Prostate gland (tissue), 2 donors: Measurements from ENCODE around the gene GTPBP6.

ENCODE experiments used
- POLR2A ChIP-seq: fragments of 450-650 bp; IDR thresholded peaks from one replicate; pipeline ENCODE4 v1.6.1; 2016; ENCODE audit warnings: antibody characterized with exemption, mild to moderate bottlenecking
- POLR2AphosphoS5 ChIP-seq: sonication (generic); formaldehyde crosslinking; IDR thresholded peaks from one replicate; pipeline ENCODE4 v1.6.1; 2017; ENCODE audit warnings: antibody characterized with exemption
- TF ChIP-seq, protein P1 (sequence below), 4 experiments: fragments of 200-600 bp in 2 of 4; fragments of 450-650 bp in 2 of 4; sonication (generic) in 2 of 4; IDR thresholded peaks; 1 replicate in 3 of 4; 2 replicates in 1 of 4; pipeline ENCODE4 v1.5.1; 2016 to 2019; ENCODE audit warnings: antibody characterized with exemption in 4 of 4, mild to moderate bottlenecking in 2 of 4, moderate library complexity in 2 of 4

DNA sequence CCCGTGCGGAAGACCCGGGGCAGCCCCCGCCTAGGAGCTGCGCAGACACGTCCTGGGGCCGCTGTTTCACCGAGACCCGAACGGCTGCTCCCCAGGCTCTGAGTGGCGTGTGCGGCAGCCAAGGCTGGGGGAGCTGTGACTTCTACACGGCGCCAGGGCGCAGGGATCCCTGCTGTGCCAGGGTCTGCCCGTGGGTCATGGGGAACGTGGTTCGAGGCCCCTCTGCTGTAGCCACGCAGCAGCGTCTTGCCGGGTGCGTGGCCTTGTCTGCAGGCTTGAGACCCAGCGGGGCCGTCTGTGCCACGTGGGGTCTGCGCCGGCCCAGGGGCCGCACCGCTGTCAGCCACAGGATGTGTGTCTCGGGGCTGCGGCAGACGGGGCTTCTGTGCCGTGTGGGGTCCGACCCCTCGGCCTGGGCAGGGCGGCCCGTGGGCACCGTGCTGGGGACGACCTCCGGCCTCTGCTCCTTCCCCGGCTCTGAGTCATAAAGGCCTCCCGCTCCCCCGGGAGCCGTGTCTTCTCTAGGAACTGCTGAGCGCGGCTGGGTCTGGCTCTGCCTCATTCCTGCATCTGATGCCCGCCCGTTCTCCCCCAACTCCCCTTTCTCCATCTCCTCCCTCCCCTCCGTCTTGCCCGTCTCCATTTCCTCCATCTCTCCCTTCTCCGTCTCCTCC lies 12.7 kb upstream of the GTPBP6 start:
- TF ChIP-seq, protein P1, sequence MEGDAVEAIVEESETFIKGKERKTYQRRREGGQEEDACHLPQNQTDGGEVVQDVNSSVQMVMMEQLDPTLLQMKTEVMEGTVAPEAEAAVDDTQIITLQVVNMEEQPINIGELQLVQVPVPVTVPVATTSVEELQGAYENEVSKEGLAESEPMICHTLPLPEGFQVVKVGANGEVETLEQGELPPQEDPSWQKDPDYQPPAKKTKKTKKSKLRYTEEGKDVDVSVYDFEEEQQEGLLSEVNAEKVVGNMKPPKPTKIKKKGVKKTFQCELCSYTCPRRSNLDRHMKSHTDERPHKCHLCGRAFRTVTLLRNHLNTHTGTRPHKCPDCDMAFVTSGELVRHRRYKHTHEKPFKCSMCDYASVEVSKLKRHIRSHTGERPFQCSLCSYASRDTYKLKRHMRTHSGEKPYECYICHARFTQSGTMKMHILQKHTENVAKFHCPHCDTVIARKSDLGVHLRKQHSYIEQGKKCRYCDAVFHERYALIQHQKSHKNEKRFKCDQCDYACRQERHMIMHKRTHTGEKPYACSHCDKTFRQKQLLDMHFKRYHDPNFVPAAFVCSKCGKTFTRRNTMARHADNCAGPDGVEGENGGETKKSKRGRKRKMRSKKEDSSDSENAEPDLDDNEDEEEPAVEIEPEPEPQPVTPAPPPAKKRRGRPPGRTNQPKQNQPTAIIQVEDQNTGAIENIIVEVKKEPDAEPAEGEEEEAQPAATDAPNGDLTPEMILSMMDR (IDR thresholded peaks at IDR 0.05) = no peak
- TF ChIP-seq POLR2A (no peak), POLR2AphosphoS5 (no peak)
